ENCODE measurements around the gene KRTAP29-1. TPM values are rescaled to one million over a fixed set of nuclear protein-coding genes. Genes with fewer than 3 reads are reported as not detected.

KRTAP29-1 gene
- total and polyA plus RNA-seq, 10 donors = not detected

DNA sequence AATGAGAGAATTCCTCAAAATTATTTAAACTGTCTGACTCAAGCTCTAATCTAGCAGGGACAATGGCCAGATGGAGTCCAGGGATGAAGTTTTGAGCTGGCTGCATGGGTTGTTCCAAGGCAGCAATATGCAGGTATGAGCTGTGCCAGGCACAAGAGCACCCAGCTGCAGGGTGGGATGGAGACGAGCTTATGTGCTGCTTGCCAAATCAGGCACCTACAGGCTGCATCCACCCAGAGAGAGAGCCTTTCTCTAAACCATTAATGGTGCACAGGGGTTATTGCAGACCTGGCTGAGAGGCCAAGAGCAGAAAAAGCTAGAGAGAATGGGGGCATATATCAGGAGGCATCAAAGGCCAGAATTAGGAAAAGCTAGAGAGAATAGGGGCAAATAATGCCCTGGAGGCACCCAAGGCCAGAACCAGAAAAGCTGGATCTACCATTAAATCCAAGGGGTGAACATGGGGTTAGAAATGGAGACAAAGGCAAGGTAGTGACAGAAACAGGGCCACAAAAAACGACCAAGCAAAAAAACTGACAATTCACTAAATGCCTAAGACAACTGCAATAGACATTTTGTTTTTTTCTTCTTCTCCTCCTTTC is 37.0 kb upstream of the KRTAP29-1 start:
- DNase-seq = no peak
- intact Hi-C loops (cut with DNase I; ENCODE audit: low total_unique reads) = no loop called here
- no peaks in the 10 kb centered on the region for H3K36me3 ChIP-seq
- peaks cover 0 to 24% (median 16%) of the 10 kb centered on the region in 8 donors for H3K9me3 ChIP-seq
- H3K4me1 ChIP-seq = peaks cover 0 to 26% (median 14%) of the 10 kb centered on the region in 6 donors
- TF ChIP-seq, protein P1, sequence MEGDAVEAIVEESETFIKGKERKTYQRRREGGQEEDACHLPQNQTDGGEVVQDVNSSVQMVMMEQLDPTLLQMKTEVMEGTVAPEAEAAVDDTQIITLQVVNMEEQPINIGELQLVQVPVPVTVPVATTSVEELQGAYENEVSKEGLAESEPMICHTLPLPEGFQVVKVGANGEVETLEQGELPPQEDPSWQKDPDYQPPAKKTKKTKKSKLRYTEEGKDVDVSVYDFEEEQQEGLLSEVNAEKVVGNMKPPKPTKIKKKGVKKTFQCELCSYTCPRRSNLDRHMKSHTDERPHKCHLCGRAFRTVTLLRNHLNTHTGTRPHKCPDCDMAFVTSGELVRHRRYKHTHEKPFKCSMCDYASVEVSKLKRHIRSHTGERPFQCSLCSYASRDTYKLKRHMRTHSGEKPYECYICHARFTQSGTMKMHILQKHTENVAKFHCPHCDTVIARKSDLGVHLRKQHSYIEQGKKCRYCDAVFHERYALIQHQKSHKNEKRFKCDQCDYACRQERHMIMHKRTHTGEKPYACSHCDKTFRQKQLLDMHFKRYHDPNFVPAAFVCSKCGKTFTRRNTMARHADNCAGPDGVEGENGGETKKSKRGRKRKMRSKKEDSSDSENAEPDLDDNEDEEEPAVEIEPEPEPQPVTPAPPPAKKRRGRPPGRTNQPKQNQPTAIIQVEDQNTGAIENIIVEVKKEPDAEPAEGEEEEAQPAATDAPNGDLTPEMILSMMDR (IDR thresholded peaks at IDR 0.05 in 8 of 11, conservative IDR thresholded peaks at IDR 0.05 in 3 of 11) = no peak
- no peak for TF ChIP-seq POLR2A (IDR thresholded peaks at IDR 0.05)
- no peak for TF ChIP-seq POLR2AphosphoS5 (IDR thresholded peaks at IDR 0.05)
- H3K27ac ChIP-seq = peak overlapping the region in 7 of 8 donors; percentile 10 to 84 (median 48)
- H3K4me3 ChIP-seq = no peak overlapping the region
- WGBS, 5 donors = 62 to 81% (median 67%) methylated on average over 2 of the region's 2 CpGs
- peaks cover 0 to 6% (median 0%) of the 10 kb centered on the region in 7 donors for H3K27me3 ChIP-seq (replicated peaks in 1 of 7)

DNA sequence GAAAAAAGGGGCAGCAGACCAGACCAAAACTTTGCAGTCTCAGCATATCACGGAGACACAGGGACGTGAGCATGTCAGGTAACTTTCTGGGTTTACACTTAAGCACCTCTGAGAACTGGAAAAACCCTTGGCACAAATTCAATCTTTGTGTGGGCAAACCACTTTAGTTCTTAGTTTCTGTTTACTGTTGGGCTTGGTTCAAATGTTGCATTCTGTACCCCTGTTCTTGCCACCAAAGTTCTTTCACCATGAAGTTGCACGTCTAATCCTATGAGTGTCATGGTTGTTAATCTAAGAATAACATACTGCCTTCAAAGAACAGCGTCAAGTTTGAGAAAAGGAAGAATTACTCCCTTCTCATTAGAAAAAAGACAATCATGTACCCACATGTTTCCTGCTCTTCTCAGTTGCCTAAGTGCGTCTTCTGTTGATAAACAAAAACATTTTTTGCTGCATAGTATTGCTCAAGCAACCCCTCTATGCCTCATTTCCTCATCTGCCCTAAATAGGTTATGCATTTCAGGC is 36.4 kb upstream of the KRTAP29-1 start:
- Histone ChIP-seq H3K36me3 (no peaks in the 10 kb centered on the region), H3K4me3 (no peak overlapping the region), H3K27me3 (replicated peaks in 1 of 7) (peaks cover 0 to 6% (median 0%) of the 10 kb centered on the region in 7 donors), H3K27ac (peak overlapping the region in 7 of 8 donors; percentile 10 to 84 (median 48)), H3K4me1 (peaks cover 0 to 26% (median 14%) of the 10 kb centered on the region in 6 donors), H3K9me3 (peaks cover 0 to 24% (median 16%) of the 10 kb centered on the region in 8 donors)
- intact Hi-C loops (cut with DNase I; ENCODE audit: low total_unique reads) = no loop called here
- WGBS, 5 donors = 13 to 31% (median 27%) methylated on average over 5 of the region's 5 CpGs
- DNase-seq = no peak
- TF ChIP-seq POLR2AphosphoS5 (IDR thresholded peaks at IDR 0.05) = no peak
- TF ChIP-seq, protein P1 (IDR thresholded peaks at IDR 0.05 in 8 of 11, conservative IDR thresholded peaks at IDR 0.05 in 3 of 11) = no peak
- TF ChIP-seq POLR2A (IDR thresholded peaks at IDR 0.05) = no peak

DNA sequence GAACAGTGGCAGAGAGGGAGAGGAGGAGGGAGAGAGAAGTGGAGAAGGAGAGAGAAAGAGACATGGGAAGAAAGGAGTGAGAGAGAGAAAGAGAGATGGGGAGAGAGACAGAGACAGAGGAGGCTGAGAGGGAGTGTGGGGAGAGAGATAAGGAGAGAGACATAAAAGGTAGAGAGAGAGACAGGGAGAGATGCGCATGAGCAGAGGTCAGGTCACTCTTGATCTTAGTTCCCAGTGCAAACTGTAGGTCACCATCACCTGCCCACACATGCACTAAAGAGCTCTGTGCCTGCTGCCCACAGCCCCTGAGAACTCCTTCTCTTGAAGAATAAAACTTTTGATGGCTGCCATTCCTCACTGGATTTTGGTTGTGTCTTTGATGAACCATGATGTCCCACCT is 33.1 kb upstream of the KRTAP29-1 start:
- peaks cover 0 to 6% (median 0%) of the 10 kb centered on the region in 7 donors for H3K27me3 ChIP-seq (replicated peaks in 1 of 7)
- intact Hi-C loops (cut with DNase I; ENCODE audit: low total_unique reads) = no loop called here
- no peak overlapping the region for H3K27ac ChIP-seq
- no peak overlapping the region for H3K4me3 ChIP-seq
- H3K9me3 ChIP-seq = no peaks in the 10 kb centered on the region
- TF ChIP-seq POLR2A (IDR thresholded peaks at IDR 0.05) = no peak
- TF ChIP-seq, protein P1 (IDR thresholded peaks at IDR 0.05 in 8 of 11, conservative IDR thresholded peaks at IDR 0.05 in 3 of 11) = no peak
- TF ChIP-seq POLR2AphosphoS5 (IDR thresholded peaks at IDR 0.05) = no peak
- DNase-seq = no peak
- no peaks in the 10 kb centered on the region for H3K36me3 ChIP-seq
- H3K4me1 ChIP-seq = peaks cover 0 to 22% (median 14%) of the 10 kb centered on the region in 6 donors
- WGBS, 5 donors = 88 to 100% (median 94%) methylated on average over 1 of the region's 1 CpG

All from spleen (tissue), 11 donors.